Jurkat, Clone E6-1 (cell line): ENCODE results near the gene POP7.
"Not testable (repeated sequence)": the region's sequence is repeated elsewhere in the genome, so short reads cannot be mapped to it uniquely, and the experiment has no call there.

ENCODE experiments used
- DNase-seq: peaks from one replicate; pipeline ENCODE4 v3.0.0-alpha.2; 2011; ENCODE audit warnings: low read depth, low spot score
- H3K4me3 ChIP-seq: 2 replicates; pipeline ENCODE4 v1.5.1; 2011; ENCODE audit warnings: mild to moderate bottlenecking, low read length, control low read depth, moderate library complexity

Gene POP7

DNA sequence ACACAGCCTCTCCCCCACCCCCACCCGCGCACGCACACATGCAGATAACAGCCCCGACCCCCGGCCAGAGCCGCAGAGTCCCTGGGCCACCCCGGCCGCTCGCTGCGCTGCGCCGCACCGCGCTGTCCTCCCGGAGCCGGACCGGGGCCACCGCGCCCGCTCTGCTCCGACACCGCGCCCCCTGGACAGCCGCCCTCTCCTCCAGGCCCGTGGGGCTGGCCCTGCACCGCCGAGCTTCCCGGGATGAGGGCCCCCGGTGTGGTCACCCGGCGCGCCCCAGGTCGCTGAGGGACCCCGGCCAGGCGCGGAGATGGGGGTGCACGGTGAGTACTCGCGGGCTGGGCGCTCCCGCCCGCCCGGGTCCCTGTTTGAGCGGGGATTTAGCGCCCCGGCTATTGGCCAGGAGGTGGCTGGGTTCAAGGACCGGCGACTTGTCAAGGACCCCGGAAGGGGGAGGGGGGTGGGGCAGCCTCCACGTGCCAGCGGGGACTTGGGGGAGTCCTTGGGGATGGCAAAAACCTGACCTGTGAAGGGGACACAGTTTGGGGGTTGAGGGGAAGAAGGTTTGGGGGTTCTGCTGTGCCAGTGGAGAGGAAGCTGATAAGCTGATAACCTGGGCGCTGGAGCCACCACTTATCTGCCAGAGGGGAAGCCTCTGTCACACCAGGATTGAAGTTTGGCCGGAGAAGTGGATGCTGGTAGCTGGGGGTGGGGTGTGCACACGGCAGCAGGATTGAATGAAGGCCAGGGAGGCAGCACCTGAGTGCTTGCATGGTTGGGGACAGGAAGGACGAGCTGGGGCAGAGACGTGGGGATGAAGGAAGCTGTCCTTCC lies 15.0 kb downstream of the POP7 start:
- no peak overlapping the region for H3K4me3 ChIP-seq
- no peak for DNase-seq

DNA sequence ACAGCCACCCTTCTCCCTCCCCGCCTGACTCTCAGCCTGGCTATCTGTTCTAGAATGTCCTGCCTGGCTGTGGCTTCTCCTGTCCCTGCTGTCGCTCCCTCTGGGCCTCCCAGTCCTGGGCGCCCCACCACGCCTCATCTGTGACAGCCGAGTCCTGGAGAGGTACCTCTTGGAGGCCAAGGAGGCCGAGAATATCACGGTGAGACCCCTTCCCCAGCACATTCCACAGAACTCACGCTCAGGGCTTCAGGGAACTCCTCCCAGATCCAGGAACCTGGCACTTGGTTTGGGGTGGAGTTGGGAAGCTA lies 15.5 kb downstream of the POP7 start:
- DNase-seq = no peak
- no peak overlapping the region for H3K4me3 ChIP-seq

DNA sequence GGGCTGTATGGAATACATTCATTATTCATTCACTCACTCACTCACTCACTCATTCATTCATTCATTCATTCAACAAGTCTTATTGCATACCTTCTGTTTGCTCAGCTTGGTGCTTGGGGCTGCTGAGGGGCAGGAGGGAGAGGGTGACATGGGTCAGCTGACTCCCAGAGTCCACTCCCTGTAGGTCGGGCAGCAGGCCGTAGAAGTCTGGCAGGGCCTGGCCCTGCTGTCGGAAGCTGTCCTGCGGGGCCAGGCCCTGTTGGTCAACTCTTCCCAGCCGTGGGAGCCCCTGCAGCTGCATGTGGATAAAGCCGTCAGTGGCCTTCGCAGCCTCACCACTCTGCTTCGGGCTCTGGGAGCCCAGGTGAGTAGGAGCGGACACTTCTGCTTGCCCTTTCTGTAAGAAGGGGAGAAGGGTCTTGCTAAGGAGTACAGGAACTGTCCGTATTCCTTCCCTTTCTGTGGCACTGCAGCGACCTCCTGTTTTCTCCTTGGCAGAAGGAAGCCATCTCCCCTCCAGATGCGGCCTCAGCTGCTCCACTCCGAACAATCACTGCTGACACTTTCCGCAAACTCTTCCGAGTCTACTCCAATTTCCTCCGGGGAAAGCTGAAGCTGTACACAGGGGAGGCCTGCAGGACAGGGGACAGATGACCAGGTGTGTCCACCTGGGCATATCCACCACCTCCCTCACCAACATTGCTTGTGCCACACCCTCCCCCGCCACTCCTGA lies 16.7 kb downstream of the POP7 start:
- no peak for DNase-seq
- H3K4me3 ChIP-seq = no peak overlapping the region

DNA sequence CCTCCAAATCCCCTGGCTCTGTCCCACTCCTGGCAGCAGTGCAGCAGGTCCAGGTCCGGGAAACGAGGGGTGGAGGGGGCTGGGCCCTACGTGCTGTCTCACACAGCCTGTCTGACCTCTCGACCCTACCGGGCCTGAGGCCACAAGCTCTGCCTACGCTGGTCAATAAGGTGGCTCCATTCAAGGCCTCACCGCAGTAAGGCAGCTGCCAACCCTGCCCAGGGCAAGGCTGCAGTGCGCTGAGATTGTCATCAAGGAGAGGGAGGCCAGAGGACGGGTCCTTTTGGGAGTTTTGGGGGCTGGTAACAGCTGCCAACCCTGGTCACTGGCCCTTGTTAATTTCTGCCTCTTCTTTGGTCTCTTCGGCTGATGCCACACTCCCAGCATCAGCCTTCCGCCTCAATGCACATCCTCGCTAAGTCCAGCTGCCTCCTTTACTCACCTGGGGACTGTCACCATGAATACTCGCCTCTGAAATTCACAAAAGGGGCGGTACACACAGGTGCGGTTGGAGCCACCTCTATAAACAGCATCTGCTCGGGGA lies 17.9 kb downstream of the POP7 start:
- DNase-seq = no peak
- no peak overlapping the region for H3K4me3 ChIP-seq

DNA sequence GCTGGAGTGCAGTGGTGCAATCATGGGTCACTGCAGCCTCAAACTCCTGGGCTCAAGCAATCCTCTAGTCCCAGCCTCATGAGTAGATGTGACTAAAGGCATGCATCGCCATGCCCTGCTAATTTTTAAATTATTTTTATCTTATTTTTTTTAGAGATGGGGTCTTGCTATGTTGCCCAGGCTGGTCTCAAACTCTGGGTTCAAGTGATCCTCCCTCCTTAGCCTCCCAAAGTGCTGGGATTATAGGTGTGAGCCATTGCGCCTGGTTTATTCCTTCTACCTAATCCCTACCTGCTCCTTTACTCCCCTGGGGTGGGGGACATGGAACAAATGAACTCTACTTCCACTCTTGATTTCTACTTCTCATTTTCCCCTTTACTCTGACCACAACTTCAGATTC lies 18.4 kb downstream of the POP7 start:
- not testable (repeated sequence) for H3K4me3 ChIP-seq, DNase-seq

DNA sequence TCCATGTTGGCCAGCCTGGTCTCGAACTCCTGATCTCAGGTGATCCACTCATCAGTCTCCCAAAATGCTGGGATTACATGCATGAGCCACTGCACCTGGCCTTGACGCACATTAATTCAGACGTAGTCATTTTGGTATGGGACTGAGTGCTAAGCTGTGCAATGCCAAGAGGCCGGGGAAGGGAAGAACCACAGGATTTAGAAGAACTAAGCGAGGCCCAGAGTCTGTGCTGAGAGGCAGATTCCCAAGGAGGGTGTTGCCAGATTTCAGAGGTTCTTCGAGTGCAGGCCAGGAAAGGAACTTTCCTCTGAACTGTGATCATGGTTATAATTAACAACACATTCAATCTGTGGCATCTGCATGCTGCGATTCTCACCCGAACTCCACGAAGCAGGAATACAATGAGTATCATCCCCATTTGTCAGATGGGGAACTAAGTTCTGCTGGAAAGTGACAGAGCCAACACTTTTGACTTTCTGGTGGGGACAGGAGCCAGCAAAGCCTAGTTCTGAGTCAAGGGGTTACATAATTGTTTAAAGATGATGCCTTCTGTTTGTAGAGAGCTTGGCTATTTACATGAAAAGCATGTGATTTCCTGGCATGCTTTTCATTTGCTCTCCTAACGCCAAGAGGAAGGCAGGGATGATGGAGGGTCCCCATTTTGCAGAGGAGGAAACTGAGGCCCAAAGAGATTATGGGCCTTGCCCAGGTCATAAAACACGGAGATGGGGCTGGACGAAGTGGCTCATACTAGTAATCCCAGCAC lies 21.3 kb downstream of the POP7 start:
- DNase-seq = no peak
- H3K4me3 ChIP-seq = no peak overlapping the region

DNA sequence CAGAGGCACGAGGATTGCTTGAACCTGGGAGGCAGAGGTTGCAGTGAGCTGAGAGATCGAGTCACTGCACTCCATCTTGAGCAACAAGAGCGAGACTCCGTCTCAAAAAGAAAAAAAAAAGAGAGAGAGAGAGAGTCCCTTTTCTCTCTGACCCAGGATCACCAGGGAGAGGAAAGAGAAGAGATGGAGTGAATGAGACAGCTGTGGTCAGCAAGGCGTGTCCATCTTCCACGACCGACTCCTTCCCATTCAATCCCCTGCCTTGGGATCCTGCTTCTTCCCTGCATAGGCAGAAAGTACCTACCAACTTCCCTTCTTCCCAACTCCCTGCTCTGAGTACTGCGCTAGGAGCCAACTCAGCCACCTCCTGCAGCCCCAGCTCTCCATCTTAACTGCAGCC lies 22.3 kb downstream of the POP7 start:
- no peak for DNase-seq

DNA sequence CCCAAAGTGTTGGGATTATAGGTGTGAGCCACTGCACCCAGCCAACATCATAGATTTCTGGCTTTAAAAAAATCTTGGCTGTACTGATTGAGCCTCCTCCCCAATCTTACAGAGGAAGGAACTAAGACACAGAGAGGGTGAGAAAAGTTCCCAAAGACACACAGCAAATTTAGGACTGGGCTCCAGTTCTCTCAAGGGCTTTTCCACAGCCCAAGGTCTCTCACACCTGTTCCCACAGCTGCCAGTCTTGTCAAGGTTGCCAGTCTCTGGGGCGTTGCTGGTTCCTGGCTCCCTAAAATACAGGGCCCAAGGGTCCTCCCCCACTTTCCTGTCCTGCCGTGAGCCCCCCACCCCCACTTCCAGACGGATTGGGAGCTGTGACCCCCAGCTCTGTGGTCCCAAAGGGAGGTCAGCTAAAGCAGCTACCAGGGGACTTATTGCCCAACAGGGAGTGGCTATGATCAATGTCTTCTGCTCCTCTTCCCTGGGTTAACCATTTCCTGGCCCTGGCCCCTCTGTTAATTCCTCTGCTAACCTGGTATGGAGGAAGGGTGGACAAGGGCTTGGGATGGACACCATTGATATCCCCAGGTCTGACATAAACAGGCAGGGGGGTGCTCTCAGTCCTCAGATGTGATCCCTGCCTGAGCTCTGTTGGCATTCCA lies 24.3 kb downstream of the POP7 start:
- no peak for DNase-seq
- no peak overlapping the region for H3K4me3 ChIP-seq

More for the DNA sequence above, 22.3 kb downstream of the POP7 start:
- no peak overlapping the region for H3K4me3 ChIP-seq

DNA sequence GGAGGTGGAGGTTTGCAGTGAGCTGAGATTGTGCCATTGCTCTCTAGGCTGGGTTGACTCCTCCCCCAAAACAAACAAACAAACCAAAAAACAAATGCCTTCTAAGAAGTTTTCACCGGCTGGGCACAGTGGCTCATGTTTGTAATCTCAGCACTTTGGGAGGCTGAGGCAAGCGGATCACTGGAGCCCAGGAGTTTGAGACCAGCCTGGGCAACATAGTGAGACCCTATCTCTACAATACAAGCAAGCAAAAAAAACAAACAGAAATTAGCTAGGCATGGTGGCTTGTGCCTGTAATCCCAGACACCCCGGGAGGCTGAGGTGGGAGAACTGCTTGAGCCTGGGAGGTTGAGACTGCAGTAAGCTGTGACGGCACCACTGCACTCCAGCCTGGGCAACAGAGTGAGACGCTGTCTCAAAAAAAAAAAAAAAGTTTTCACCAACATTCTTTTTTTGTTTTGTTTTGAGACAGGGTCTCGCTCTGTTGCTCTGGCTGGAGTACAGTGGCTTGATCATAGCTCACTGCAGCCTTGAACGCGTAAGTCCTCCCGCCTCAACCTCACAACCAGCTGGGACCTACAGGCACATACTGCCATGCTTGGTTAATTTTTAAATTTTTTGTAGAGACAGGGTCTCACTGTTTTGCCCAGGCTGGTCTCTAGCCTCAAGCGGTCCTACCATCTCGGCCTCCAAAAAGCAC lies 26.2 kb downstream of the POP7 start:
- H3K4me3 ChIP-seq = no peak overlapping the region
- no peak for DNase-seq

DNA sequence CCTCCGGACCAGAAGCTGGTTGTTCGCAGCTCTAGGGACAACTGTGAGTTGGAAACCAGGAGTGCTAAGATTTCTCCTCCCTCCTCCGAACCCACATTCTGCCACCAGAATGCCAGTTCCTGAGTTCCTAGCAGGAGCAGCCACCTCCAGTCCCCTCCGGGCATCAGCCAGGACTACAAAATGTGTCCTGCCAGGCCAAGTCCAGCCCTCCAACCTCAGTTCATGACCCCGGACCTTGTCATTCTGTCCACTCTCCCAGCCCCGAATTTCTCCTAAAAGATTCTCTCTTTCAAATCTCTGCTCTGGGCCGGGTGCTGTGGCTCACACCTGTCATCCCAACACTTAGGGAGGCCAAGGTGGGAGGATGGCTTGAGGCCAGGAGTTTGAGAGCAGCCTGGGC lies 29.8 kb downstream of the POP7 start:
- no peak for DNase-seq
- no peak overlapping the region for H3K4me3 ChIP-seq

DNA sequence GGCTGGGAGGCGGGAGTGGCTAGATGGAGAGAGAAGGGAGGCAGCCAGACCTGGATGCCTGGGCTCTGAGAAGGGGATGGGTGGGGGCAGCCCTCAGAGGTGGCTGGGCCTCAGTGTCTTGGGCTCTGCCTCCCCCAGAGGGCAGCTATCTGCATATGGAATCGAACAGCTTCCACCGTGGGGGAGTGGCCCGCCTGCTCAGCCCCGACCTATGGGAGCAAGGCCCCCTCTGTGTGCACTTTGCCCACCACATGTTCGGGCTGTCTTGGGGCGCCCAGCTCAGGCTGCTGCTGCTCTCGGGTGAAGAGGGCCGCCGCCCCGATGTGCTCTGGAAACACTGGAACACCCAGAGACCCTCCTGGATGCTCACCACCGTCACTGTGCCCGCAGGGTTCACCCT lies 30.8 kb downstream of the POP7 start:
- DNase-seq = no peak
- H3K4me3 ChIP-seq = no peak overlapping the region

DNA sequence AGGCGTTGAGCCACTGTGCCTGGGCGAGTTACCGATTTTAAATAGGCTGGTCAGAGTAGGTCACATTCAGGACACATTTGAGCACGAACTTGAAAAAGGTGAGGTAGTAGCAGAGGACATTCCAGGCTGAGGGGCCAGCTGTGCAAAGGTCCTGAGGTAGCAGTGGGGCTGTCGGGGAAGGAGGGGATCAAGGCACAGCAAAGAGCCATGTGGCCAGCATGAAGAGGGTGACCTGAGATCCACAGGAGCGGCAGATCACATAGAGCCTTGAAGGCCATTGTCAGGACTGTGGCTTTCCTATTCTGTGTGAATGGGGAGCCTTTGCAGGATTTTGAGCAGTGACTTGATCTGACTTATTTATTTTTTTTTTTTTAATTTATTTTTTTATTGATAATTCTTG lies 34.0 kb downstream of the POP7 start:
- H3K4me3 ChIP-seq = no peak overlapping the region
- no peak for DNase-seq

DNA sequence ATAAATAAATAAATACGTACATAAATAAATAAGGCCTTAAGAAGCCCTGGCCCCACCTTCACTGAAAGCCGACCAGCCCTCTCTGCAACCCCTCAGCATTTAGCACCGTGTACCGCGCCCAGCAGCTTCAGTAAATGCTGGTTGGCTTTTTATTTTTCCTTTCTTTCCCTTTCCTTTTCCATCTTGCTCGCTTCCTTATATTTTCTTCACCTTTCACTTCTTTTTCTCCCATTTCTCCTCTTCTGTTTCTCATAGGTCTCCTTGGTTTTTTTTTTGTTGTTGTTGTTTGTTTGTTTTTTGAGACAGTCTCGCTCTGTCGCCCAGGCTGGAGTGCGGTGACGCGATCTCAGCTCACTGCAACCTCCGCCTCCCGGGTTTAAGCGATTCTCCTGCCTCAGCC lies 38.7 kb downstream of the POP7 start:
- no peak overlapping the region for H3K4me3 ChIP-seq
- no peak for DNase-seq

DNA sequence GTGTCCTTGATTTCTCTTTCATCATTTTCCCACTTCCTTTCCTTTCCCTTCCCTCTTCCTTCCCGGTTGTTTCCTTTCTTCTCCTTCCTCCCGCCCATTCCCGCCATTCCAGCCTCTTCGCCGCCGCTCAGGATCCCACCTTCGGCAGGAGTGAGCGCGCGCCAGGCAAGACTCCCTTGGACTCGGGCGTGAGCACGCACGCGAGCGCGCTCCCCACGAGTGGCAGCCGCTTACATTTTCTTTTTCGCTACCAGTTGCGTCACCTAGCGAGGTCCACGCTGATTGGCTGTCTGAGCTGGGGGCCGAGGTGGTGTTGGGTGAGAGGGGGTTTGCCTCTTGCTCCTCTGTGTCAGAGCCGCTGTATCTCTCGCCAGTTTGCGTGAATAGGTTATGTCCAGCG lies 39.3 kb downstream of the POP7 start:
- no peak overlapping the region for H3K4me3 ChIP-seq
- no peak for DNase-seq

DNA sequence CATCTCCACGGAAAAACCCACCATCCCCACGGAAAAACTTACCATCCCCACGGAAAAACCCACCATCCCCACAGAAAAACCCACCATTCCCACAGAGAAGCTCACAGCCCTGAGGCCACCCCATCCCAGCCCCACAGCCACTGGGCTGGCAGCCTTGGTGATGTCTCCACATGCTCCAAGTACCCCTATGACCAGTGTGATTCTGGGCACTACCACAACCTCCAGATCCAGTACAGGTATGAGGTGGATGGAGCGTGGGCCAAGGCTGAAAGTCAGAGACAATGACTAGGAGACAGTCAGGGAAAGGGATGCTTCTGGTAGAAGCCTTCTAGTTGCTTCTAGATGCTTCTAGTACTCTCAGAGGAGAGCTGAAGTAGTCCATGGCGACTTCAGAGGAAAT lies 47.1 kb downstream of the POP7 start:
- no peak for DNase-seq
- no peak overlapping the region for H3K4me3 ChIP-seq

DNA sequence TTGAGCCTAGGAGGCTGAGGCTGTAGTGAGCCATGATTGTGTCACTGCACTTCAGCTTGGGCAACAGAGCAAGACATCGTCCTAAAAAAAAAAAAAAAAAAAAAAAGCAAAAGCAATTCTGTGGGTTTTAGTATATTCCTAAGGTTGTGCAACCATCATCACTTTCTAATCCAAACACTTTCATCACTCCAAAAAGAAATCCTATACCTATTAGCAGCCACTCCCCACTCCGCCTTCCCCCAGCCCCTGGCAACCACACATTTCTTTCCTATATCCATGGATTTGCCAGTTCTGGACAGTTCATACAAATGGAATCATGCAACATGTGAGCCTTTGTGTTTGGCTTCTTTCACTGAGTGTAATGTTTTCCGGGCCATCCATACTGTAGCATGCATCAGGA lies 47.8 kb downstream of the POP7 start:
- H3K4me3 ChIP-seq = no peak overlapping the region
- DNase-seq = no peak
